MM.1S (cell line): ENCODE data around the gene NELL2.

ENCODE experiments used
- DNase-seq: peaks from one replicate; pipeline ENCODE4 v3.0.0-alpha.2; 2015
- H2AFZ ChIP-seq: fragments of 300-600 bp; sonication (generic); 2 replicates; pipeline ENCODE4 v1.6.0; 2016; ENCODE audit warnings: antibody characterized with exemption, low read length
- H3F3A ChIP-seq: fragments of 300-600 bp; sonication (generic); 2 replicates; pipeline ENCODE4 v1.6.1; 2016; ENCODE audit warnings: mild to moderate bottlenecking, antibody characterized with exemption, low read length, moderate library complexity, mixed read lengths; ENCODE audit not compliant: insufficient read depth
- H3K27ac ChIP-seq: fragments of 300-600 bp; sonication (generic); 2 replicates; pipeline ENCODE4 v1.5.1; 2016; ENCODE audit warnings: mild to moderate bottlenecking, low read length
- H3K27me3 ChIP-seq: fragments of 300-600 bp; sonication (generic); replicated peaks from 2 replicates; pipeline ENCODE4 v1.6.0; 2016; ENCODE audit warnings: low read length; ENCODE audit not compliant: insufficient read depth
- H3K36me3 ChIP-seq: fragments of 300-600 bp; sonication (generic); replicated peaks from 2 replicates; pipeline ENCODE4 v1.6.1; 2016; ENCODE audit warnings: mild to moderate bottlenecking, low read length, mixed read lengths; ENCODE audit not compliant: insufficient read depth
- H3K4me1 ChIP-seq: fragments of 300-600 bp; sonication (generic); 2 replicates; pipeline ENCODE4 v1.6.1; 2016; ENCODE audit warnings: low read length, mixed read lengths
- H3K4me2 ChIP-seq: fragments of 300-600 bp; sonication (generic); 2 replicates; pipeline ENCODE4 v1.6.0; 2016; ENCODE audit warnings: low read depth, low read length
- H3K4me3 ChIP-seq: fragments of 300-600 bp; sonication (generic); 2 replicates; pipeline ENCODE4 v1.5.1; 2016; ENCODE audit warnings: low read length, mixed read lengths
- H3K79me2 ChIP-seq: fragments of 300-600 bp; sonication (generic); 2 replicates; pipeline ENCODE4 v1.6.1; 2016; ENCODE audit warnings: mixed run types, low read length, mixed read lengths
- H3K9ac ChIP-seq: fragments of 300-600 bp; sonication (generic); 2 replicates; pipeline ENCODE4 v1.6.1; 2016; ENCODE audit warnings: low read length, mixed read lengths
- H3K9me2 ChIP-seq: fragments of 300-600 bp; sonication (generic); replicated peaks from 2 replicates; pipeline ENCODE4 v1.6.1; 2016; ENCODE audit warnings: mild to moderate bottlenecking, low read length, mixed read lengths; ENCODE audit not compliant: insufficient read depth
- H3K9me3 ChIP-seq: fragments of 300-600 bp; sonication (generic); replicated peaks from 2 replicates; pipeline ENCODE4 v1.6.1; 2016; ENCODE audit warnings: mild to moderate bottlenecking, low read length, mixed read lengths; ENCODE audit not compliant: insufficient read depth
- H4K20me1 ChIP-seq: fragments of 300-600 bp; sonication (generic); 2 replicates; pipeline ENCODE4 v1.6.1; 2016; ENCODE audit warnings: mild to moderate bottlenecking, low read length, moderate library complexity, mixed read lengths; ENCODE audit not compliant: insufficient read depth
- EZH2 ChIP-seq: fragments of 300-600 bp; sonication (generic); optimal IDR thresholded peaks from 2 replicates; pipeline ENCODE3; 2017; ENCODE audit warnings: low read depth, mild to moderate bottlenecking, antibody characterized with exemption, low read length, mixed read lengths
- EZH2phosphoT487 ChIP-seq: fragments of 300-600 bp; sonication (generic); IDR thresholded peaks from 2 replicates; pipeline ENCODE4 v1.6.1; 2018; ENCODE audit warnings: antibody characterized with exemption, low read length
- TF ChIP-seq, protein P1 (sequence below): fragments of 300-600 bp; sonication (generic); IDR thresholded peaks from 2 replicates; pipeline ENCODE4 v1.5.1; 2016; ENCODE audit warnings: antibody characterized with exemption, low read length, mixed read lengths

Gene NELL2

GRCh38 chr12:44875954-44876543 lies at the start of gene NELL2:
NELL2 (minus strand) TSS chr12:44876315; CDS start chr12:44875869, 446 bp downstream.
- peak; percentile 50 for DNase-seq
- Histone ChIP-seq H3K27ac (no peak within 1 kb of the TSS), H4K20me1 (no peaks in the 10 kb centered on the region), H3F3A (no peaks in the 10 kb centered on the region), H3K36me3 (no peaks in the 10 kb centered on the region), H3K9ac (no peak within 1 kb of the TSS; the same call in 1 of the 2 replicates), H3K4me1 (0 out of 2 replicates have a peak, but pooled peaks cover 5% of the 10 kb centered on the region), H3K4me3 (peak within 1 kb of the TSS; percentile 60), H3K9me3 (no peaks in the 10 kb centered on the region), H3K27me3 (0 out of 2 replicates have a peak, but pooled peaks cover 7% of the 10 kb centered on the region), H3K79me2 (no peaks in the 10 kb centered on the region), H3K4me2 (peak within 1 kb of the TSS; percentile 97), H2AFZ (peak within 1 kb of the TSS; percentile 91), H3K9me2 (no peaks in the 10 kb centered on the region)
- TF ChIP-seq, protein P1, sequence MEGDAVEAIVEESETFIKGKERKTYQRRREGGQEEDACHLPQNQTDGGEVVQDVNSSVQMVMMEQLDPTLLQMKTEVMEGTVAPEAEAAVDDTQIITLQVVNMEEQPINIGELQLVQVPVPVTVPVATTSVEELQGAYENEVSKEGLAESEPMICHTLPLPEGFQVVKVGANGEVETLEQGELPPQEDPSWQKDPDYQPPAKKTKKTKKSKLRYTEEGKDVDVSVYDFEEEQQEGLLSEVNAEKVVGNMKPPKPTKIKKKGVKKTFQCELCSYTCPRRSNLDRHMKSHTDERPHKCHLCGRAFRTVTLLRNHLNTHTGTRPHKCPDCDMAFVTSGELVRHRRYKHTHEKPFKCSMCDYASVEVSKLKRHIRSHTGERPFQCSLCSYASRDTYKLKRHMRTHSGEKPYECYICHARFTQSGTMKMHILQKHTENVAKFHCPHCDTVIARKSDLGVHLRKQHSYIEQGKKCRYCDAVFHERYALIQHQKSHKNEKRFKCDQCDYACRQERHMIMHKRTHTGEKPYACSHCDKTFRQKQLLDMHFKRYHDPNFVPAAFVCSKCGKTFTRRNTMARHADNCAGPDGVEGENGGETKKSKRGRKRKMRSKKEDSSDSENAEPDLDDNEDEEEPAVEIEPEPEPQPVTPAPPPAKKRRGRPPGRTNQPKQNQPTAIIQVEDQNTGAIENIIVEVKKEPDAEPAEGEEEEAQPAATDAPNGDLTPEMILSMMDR, result no peak
- TF ChIP-seq EZH2phosphoT487 (no peak), EZH2 (no peak)

- H3F3A ChIP-seq, result no peaks in the 10 kb centered on the region
- no peak overlapping the region for H3K9ac ChIP-seq
- no peaks in the 10 kb centered on the region for H3K4me1 ChIP-seq
- no peaks in the 10 kb centered on the region for H3K27me3 ChIP-seq
- TF ChIP-seq EZH2 (no peak), EZH2phosphoT487 (no peak)
- TF ChIP-seq, protein P1, result no peak
- H3K9me3 ChIP-seq, result no peaks in the 10 kb centered on the region
- no peak overlapping the region for H3K27ac ChIP-seq
- no peak overlapping the region for H2AFZ ChIP-seq
- H3K36me3 ChIP-seq, result no peaks in the 10 kb centered on the region
- H3K9me2 ChIP-seq, result no peaks in the 10 kb centered on the region
- DNase-seq, result no peak
- H3K4me3 ChIP-seq, result no peak overlapping the region
- H3K4me2 ChIP-seq, result no peak overlapping the region
- no peaks in the 10 kb centered on the region for H4K20me1 ChIP-seq
- H3K79me2 ChIP-seq, result no peaks in the 10 kb centered on the region
Observed at GRCh38 chr12:44921736-44922135, 45.6 kb upstream of the NELL2 start.

DNA sequence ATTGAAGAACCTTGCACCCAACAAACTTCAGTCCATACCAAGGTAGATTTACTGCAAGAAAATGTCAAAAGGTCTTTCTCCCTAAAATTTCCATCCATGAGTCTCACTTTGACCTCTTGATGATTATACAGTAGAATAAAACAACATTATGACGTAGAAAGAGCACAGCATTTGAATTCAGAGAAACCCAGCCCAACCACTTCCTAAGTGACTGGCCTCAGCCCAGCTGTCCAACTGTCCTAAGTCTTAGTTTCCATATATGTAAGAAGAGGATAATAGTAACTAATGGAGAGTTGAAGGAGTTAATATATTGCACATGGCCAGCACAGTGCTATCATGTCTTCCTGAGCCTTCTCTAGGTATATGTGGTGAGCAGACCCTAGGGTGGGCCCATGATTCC lies 41.0 kb upstream of the NELL2 start:
- Histone ChIP-seq H3K4me2 (no peak overlapping the region), H4K20me1 (no peaks in the 10 kb centered on the region), H2AFZ (no peak overlapping the region), H3K4me3 (no peak overlapping the region), H3K9ac (no peak overlapping the region), H3K27me3 (no peaks in the 10 kb centered on the region), H3K79me2 (no peaks in the 10 kb centered on the region), H3K27ac (no peak overlapping the region), H3K9me2 (no peaks in the 10 kb centered on the region), H3K4me1 (no peaks in the 10 kb centered on the region), H3F3A (no peaks in the 10 kb centered on the region), H3K36me3 (no peaks in the 10 kb centered on the region), H3K9me3 (no peaks in the 10 kb centered on the region)
- DNase-seq, result no peak
- TF ChIP-seq, protein P1, result no peak
- no peak for TF ChIP-seq EZH2phosphoT487
- TF ChIP-seq EZH2, result no peak
